B cell (primary cell): ENCODE data around the gene CBLIF.

Experiments
- EZH2 ChIP-seq: IDR thresholded peaks from 2 replicates; pipeline ENCODE4 v1.6.1; 2012; ENCODE audit warnings: borderline replicate concordance, low read depth, mild to moderate bottlenecking, moderate library complexity, low read length; ENCODE audit not compliant: insufficient read depth, poor library complexity, severe bottlenecking
- TF ChIP-seq, protein P1 (sequence below): fragments of 200-600 bp; IDR thresholded peaks from one replicate; pipeline ENCODE4 v1.8.0; 2022; ENCODE audit warnings: antibody characterized with exemption, mild to moderate bottlenecking

DNA sequence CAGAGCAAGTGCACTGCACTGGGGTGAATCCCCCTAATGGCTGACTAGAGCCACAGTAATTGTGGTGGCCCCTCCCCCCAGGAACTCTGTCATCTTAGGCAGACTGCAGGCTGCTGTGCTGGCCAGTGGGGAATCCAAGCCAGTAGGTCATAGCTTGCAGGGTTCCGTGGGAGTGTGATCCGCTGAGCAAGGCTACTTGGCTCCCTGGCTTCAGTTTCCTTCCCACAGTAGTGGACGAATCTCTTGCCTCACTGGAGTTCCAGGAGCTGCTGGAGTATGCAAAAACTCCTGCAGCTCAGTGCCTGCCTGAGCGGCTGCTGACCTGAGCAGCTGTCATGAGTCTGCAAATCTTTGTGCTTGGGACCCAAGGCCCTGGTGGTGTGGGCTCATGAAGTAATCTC, 46.5 kb upstream of the CBLIF start:
- TF ChIP-seq, protein P1, sequence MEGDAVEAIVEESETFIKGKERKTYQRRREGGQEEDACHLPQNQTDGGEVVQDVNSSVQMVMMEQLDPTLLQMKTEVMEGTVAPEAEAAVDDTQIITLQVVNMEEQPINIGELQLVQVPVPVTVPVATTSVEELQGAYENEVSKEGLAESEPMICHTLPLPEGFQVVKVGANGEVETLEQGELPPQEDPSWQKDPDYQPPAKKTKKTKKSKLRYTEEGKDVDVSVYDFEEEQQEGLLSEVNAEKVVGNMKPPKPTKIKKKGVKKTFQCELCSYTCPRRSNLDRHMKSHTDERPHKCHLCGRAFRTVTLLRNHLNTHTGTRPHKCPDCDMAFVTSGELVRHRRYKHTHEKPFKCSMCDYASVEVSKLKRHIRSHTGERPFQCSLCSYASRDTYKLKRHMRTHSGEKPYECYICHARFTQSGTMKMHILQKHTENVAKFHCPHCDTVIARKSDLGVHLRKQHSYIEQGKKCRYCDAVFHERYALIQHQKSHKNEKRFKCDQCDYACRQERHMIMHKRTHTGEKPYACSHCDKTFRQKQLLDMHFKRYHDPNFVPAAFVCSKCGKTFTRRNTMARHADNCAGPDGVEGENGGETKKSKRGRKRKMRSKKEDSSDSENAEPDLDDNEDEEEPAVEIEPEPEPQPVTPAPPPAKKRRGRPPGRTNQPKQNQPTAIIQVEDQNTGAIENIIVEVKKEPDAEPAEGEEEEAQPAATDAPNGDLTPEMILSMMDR: no peak
- TF ChIP-seq EZH2: no peak
